GM06990 (cell line): ENCODE data around the gene MMP28.

Experiments used
- DNase-seq: peaks from one replicate; pipeline ENCODE4 v3.0.0-alpha.2; 2011; ENCODE audit not compliant: insufficient read length; ENCODE audit errors: extremely low read depth
- H3K27me3 ChIP-seq: replicated peaks from 2 replicates; pipeline ENCODE4 v1.6.0; 2011; ENCODE audit warnings: low read length; ENCODE audit not compliant: control insufficient read depth, insufficient read depth
- H3K36me3 ChIP-seq: 2 replicates; pipeline ENCODE4 v1.5.1; 2011; ENCODE audit warnings: low read length; ENCODE audit not compliant: control insufficient read depth, insufficient read depth
- H3K4me3 ChIP-seq: replicated peaks from 2 replicates; pipeline ENCODE4 v1.5.1; 2011; ENCODE audit warnings: low read depth, mild to moderate bottlenecking, control low read depth, low read length
- CTCF ChIP-seq: IDR thresholded peaks from 2 replicates; pipeline ENCODE4 v1.5.1; 2011; ENCODE audit warnings: low read length, control low read depth, mild to moderate bottlenecking, inconsistent platforms; ENCODE audit not compliant: insufficient read depth, poor library complexity, severe bottlenecking

Gene MMP28

GRCh38 chr17:35730400-35731005 is 64.9 kb downstream of the MMP28 start:
- Histone ChIP-seq H3K4me3 (no peak overlapping the region), H3K27me3 (peaks cover 2% of the 10 kb centered on the region; the same call in 1 of the 2 replicates), H3K36me3 (peaks cover 3% of the 10 kb centered on the region)
- TF ChIP-seq CTCF, result no peak
- DNase-seq, result no peak

GRCh38 chr17:35729405-35729833 is 66.0 kb downstream of the MMP28 start:
- no peak for TF ChIP-seq CTCF
- Histone ChIP-seq H3K36me3 (peaks cover 3% of the 10 kb centered on the region), H3K4me3 (no peak overlapping the region), H3K27me3 (peaks cover 2% of the 10 kb centered on the region; the same call in 1 of the 2 replicates)
- no peak for DNase-seq

GRCh38 chr17:35728551-35728950 is 66.9 kb downstream of the MMP28 start:
- TF ChIP-seq CTCF, result no peak
- H3K27me3 ChIP-seq, result peaks cover 2% of the 10 kb centered on the region; the same call in 1 of the 2 replicates

GRCh38 chr17:35727635-35728034 is 67.8 kb downstream of the MMP28 start:
- Histone ChIP-seq H3K27me3 (peaks cover 2% of the 10 kb centered on the region; the same call in 1 of the 2 replicates), H3K36me3 (peaks cover 9% of the 10 kb centered on the region), H3K4me3 (no peak overlapping the region)
- no peak for DNase-seq
- no peak for TF ChIP-seq CTCF

More at GRCh38 chr17:35728551-35728950, 66.9 kb downstream of the MMP28 start:
- peaks cover 7% of the 10 kb centered on the region for H3K36me3 ChIP-seq
- DNase-seq, result no peak
- no peak overlapping the region for H3K4me3 ChIP-seq

- Histone ChIP-seq H3K4me3 (no peak overlapping the region), H3K27me3 (peaks cover 2% of the 10 kb centered on the region; the same call in 1 of the 2 replicates), H3K36me3 (peaks cover 9% of the 10 kb centered on the region)
- TF ChIP-seq CTCF, result no peak
- no peak for DNase-seq
Measured at GRCh38 chr17:35726953-35727460, 68.4 kb downstream of the MMP28 start.
